Mesenchymal stem cell (in vitro differentiated cells and primary cell): Measurements from ENCODE around the gene GREM1.

ENCODE experiments used
- DNase-seq: peaks from one replicate; pipeline ENCODE4 v3.0.0-alpha.2; 2013
- H2AFZ ChIP-seq: one replicate; pipeline ENCODE4 v1.6.1; 2013; ENCODE audit warnings: low read depth, mild to moderate bottlenecking, control low read depth, inconsistent platforms, low read length, moderate library complexity
- H2AK5ac ChIP-seq: 2 replicates; pipeline ENCODE4 v1.6.1; 2013; ENCODE audit warnings: low read length, moderate library complexity, mild to moderate bottlenecking, inconsistent platforms; ENCODE audit not compliant: severe bottlenecking
- H2BK120ac ChIP-seq: one replicate; pipeline ENCODE4 v1.6.1; 2013; ENCODE audit warnings: low read depth, mild to moderate bottlenecking, inconsistent platforms, low read length, moderate library complexity
- H2BK12ac ChIP-seq, 2 experiments: one replicate each; pipeline ENCODE4 v1.6.1; 2013; ENCODE audit warnings: inconsistent platforms in 2 of 2, low read length in 2 of 2, mild to moderate bottlenecking in 2 of 2, moderate library complexity in 2 of 2, control low read depth in 1 of 2
- H2BK15ac ChIP-seq: one replicate; pipeline ENCODE4 v1.6.1; 2013; ENCODE audit warnings: mild to moderate bottlenecking, low read depth, inconsistent platforms; ENCODE audit not compliant: poor library complexity, severe bottlenecking
- H2BK5ac ChIP-seq: 2 replicates; pipeline ENCODE4 v1.6.1; 2013; ENCODE audit warnings: low read depth, mild to moderate bottlenecking, low read length, control low read depth, inconsistent platforms; ENCODE audit not compliant: poor library complexity, severe bottlenecking
- H3K14ac ChIP-seq, 2 experiments: one replicate each; pipeline ENCODE4 v1.6.1; 2013; ENCODE audit warnings: inconsistent platforms in 2 of 2, low read length in 2 of 2, control low read depth in 1 of 2, mild to moderate bottlenecking in 1 of 2, moderate library complexity in 1 of 2
- H3K18ac ChIP-seq, 2 experiments: one replicate each; pipeline ENCODE4 v1.6.1; 2013; ENCODE audit warnings: inconsistent platforms in 2 of 2, low read length in 2 of 2, control low read depth in 1 of 2, low read depth in 1 of 2, mild to moderate bottlenecking in 1 of 2
- H3K23ac ChIP-seq, 2 experiments: one replicate each; pipeline ENCODE4 v1.6.1; 2013; ENCODE audit warnings: inconsistent platforms in 2 of 2, low read length in 2 of 2, mild to moderate bottlenecking in 2 of 2, moderate library complexity in 2 of 2, control low read depth in 1 of 2
- H3K27ac ChIP-seq: 2 replicates; pipeline ENCODE4 v1.5.1; 2013; ENCODE audit warnings: mild to moderate bottlenecking, moderate library complexity, low read length, control low read depth, inconsistent platforms; ENCODE audit not compliant: poor library complexity, severe bottlenecking
- H3K27me3 ChIP-seq, 2 experiments: 2 replicates each; pipeline versions ENCODE4 v1.6.1 to v1.7.0; 2013; ENCODE audit warnings: low read length in 2 of 2, mild to moderate bottlenecking in 2 of 2, moderate library complexity in 2 of 2, control low read depth in 1 of 2, inconsistent platforms in 1 of 2; ENCODE audit not compliant: control insufficient read depth in 1 of 2, insufficient read depth in 1 of 2
- H3K36me3 ChIP-seq, 2 experiments: 2 replicates each; pipeline versions ENCODE4 v1.6.1 to v1.7.0; 2013; ENCODE audit warnings: low read length in 2 of 2, control low read depth in 1 of 2, inconsistent platforms in 1 of 2, low read depth in 1 of 2, mild to moderate bottlenecking in 1 of 2; ENCODE audit not compliant: insufficient read depth in 2 of 2, control insufficient read depth in 1 of 2
- H3K4ac ChIP-seq, 2 experiments: one replicate each; pipeline ENCODE4 v1.6.1; 2013; ENCODE audit warnings: inconsistent platforms in 2 of 2, low read length in 2 of 2, mild to moderate bottlenecking in 2 of 2, moderate library complexity in 2 of 2, control low read depth in 1 of 2, low read depth in 1 of 2
- H3K4me1 ChIP-seq: 2 replicates; pipeline ENCODE4 v1.6.1; 2013; ENCODE audit warnings: low read depth, low read length, control low read depth; ENCODE audit not compliant: control insufficient read depth, insufficient read depth
- H3K4me2 ChIP-seq: 2 replicates; pipeline ENCODE4 v1.6.1; 2013; ENCODE audit warnings: low read length, mild to moderate bottlenecking, inconsistent platforms; ENCODE audit not compliant: poor library complexity, severe bottlenecking
- H3K4me3 ChIP-seq, 2 experiments: 2 replicates each; pipeline versions ENCODE4 v1.5.1 to v1.7.0; 2013; ENCODE audit warnings: low read length in 2 of 2, mild to moderate bottlenecking in 2 of 2, control low read depth in 1 of 2, low read depth in 1 of 2; ENCODE audit not compliant: insufficient read depth in 1 of 2
- H3K79me1 ChIP-seq: replicated peaks from 2 replicates; pipeline ENCODE4 v1.6.1; 2013; ENCODE audit warnings: mild to moderate bottlenecking, control low read depth, low read length, inconsistent platforms; ENCODE audit not compliant: poor library complexity, severe bottlenecking
- H3K9ac ChIP-seq: 2 replicates; pipeline ENCODE4 v1.7.0; 2013; ENCODE audit warnings: mild to moderate bottlenecking, low read length, moderate library complexity
- H3K9me3 ChIP-seq: 2 replicates; pipeline ENCODE4 v1.7.0; 2013; ENCODE audit warnings: mild to moderate bottlenecking, low read length; ENCODE audit not compliant: control insufficient read depth
- H4K8ac ChIP-seq: one replicate; pipeline ENCODE4 v1.6.1; 2013; ENCODE audit warnings: inconsistent platforms, mild to moderate bottlenecking, low read length, moderate library complexity
- H4K91ac ChIP-seq: one replicate; pipeline ENCODE4 v1.6.1; 2013; ENCODE audit warnings: mild to moderate bottlenecking, low read length, inconsistent platforms
- WGBS: methylation state at CpG from one replicate; pipeline ENCODE4 v1.1.7; 2013; ENCODE audit warnings: mixed read lengths; 5-methylcytosine and 5-hydroxymethylcytosine counted together

Gene GREM1

DNA sequence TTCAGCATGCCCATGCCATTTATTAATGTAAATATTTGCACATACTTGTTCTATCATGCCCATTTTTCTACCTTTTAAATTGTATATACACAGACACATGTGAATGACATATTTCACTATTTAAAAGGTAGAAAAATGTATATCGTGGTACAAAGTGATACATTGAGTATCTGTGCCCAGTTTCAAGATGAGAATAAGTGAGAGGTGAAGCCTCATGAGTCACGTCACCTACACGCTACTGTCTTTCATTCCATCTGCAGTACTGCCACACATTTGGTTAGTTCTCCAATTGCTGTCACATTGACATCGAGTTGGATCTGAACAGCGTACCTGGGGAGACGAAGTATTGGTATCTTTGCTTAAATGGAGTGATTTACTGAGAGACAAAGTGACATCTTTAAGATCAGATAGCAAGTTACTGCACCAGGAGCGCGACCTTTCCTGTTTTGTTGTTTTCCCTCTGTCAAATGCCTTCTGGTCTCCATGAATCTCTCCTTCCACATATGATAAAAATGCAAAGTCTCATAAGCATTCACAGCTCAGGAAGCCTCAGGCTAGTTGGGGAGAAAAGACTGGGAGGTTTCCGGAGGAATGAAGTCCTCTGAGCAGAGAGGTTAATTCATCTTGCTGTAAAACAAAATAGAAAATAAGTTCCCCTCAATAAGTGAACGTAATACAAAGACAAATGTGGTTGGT lies 12.0 kb downstream of the GREM1 start:
- H3K4me3 ChIP-seq = no peak overlapping the region
- H3K4me1 ChIP-seq = peaks cover 8% of the 10 kb centered on the region
- no peak overlapping the region for H2AFZ ChIP-seq
- WGBS = 86% methylated on average over 10 of the region's 10 CpGs
- H3K23ac ChIP-seq = no peak overlapping the region
- H3K4ac ChIP-seq = no peak overlapping the region
- peaks cover 5% of the 10 kb centered on the region for H3K79me1 ChIP-seq
- H3K27me3 ChIP-seq = no peaks in the 10 kb centered on the region
- H2BK5ac ChIP-seq = no peak overlapping the region
- no peak overlapping the region for H3K9ac ChIP-seq
- H4K91ac ChIP-seq = no peak overlapping the region
- no peak overlapping the region for H2BK15ac ChIP-seq
- no peak overlapping the region for H3K14ac ChIP-seq
- H3K27ac ChIP-seq = peak overlapping the region; percentile 65
- peaks cover 9% of the 10 kb centered on the region for H3K9me3 ChIP-seq
- no peak for DNase-seq
- H3K4me2 ChIP-seq = no peak overlapping the region
- no peak overlapping the region for H2BK120ac ChIP-seq
- no peak overlapping the region for H4K8ac ChIP-seq
- H3K36me3 ChIP-seq = peaks cover 0 to 24% of the 10 kb centered on the region in 2 experiments
- H2AK5ac ChIP-seq = no peak overlapping the region
- no peak overlapping the region for H2BK12ac ChIP-seq
- no peak overlapping the region for H3K18ac ChIP-seq

DNA sequence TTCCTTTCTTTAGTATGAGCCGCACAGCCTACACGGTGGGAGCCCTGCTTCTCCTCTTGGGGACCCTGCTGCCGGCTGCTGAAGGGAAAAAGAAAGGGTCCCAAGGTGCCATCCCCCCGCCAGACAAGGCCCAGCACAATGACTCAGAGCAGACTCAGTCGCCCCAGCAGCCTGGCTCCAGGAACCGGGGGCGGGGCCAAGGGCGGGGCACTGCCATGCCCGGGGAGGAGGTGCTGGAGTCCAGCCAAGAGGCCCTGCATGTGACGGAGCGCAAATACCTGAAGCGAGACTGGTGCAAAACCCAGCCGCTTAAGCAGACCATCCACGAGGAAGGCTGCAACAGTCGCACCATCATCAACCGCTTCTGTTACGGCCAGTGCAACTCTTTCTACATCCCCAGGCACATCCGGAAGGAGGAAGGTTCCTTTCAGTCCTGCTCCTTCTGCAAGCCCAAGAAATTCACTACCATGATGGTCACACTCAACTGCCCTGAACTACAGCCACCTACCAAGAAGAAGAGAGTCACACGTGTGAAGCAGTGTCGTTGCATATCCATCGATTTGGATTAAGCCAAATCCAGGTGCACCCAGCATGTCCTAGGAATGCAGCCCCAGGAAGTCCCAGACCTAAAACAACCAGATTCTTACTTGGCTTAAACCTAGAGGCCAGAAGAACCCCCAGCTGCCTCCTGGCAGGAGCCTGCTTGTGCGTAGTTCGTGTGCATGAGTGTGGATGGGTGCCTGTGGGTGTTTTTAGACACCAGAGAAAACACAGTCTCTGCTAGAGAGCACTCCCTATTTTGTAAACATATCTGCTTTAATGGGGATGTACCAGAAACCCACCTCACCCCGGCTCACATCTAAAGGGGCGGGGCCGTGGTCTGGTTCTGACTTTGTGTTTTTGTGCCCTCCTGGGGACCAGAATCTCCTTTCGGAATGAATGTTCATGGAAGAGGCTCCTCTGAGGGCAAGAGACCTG lies 13.2 kb downstream of the GREM1 start:
- no peak for DNase-seq
- 57% methylated on average over 25 of the region's 27 CpGs for WGBS
- peak overlapping the region in 1 of 2 experiments; percentile 25 for H3K18ac ChIP-seq

DNA sequence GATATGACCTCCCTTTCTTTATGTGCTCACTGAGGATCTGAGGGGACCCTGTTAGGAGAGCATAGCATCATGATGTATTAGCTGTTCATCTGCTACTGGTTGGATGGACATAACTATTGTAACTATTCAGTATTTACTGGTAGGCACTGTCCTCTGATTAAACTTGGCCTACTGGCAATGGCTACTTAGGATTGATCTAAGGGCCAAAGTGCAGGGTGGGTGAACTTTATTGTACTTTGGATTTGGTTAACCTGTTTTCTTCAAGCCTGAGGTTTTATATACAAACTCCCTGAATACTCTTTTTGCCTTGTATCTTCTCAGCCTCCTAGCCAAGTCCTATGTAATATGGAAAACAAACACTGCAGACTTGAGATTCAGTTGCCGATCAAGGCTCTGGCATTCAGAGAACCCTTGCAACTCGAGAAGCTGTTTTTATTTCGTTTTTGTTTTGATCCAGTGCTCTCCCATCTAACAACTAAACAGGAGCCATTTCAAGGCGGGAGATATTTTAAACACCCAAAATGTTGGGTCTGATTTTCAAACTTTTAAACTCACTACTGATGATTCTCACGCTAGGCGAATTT lies 14.9 kb downstream of the GREM1 start:
- 95% methylated on average over 4 of the region's 6 CpGs for WGBS
- peaks cover 8% of the 10 kb centered on the region for H3K4me1 ChIP-seq
- no peak for DNase-seq
- H3K4ac ChIP-seq = no peak overlapping the region
- H3K27ac ChIP-seq = no peak overlapping the region
- H3K36me3 ChIP-seq = peaks cover 0 to 31% of the 10 kb centered on the region in 2 experiments
- H3K27me3 ChIP-seq = no peaks in the 10 kb centered on the region
- H2BK15ac ChIP-seq = no peak overlapping the region
- H3K9me3 ChIP-seq = peaks cover 5% of the 10 kb centered on the region
- H2BK5ac ChIP-seq = no peak overlapping the region
- no peak overlapping the region for H3K23ac ChIP-seq
- no peak overlapping the region for H4K8ac ChIP-seq
- peaks cover 5% of the 10 kb centered on the region for H3K79me1 ChIP-seq
- no peak overlapping the region for H4K91ac ChIP-seq
- H3K9ac ChIP-seq = no peak overlapping the region
- H3K14ac ChIP-seq = no peak overlapping the region
- H2AFZ ChIP-seq = no peak overlapping the region
- H2BK12ac ChIP-seq = no peak overlapping the region
- no peak overlapping the region for H3K4me3 ChIP-seq
- H2AK5ac ChIP-seq = no peak overlapping the region
- H2BK120ac ChIP-seq = no peak overlapping the region
- H3K4me2 ChIP-seq = no peak overlapping the region
- H3K18ac ChIP-seq = no peak overlapping the region

More for the DNA sequence above, 13.2 kb downstream of the GREM1 start:
- peaks cover 8% of the 10 kb centered on the region for H3K9me3 ChIP-seq
- H3K23ac ChIP-seq = no peak overlapping the region
- H3K27ac ChIP-seq = peak overlapping the region; percentile 65
- H2BK15ac ChIP-seq = no peak overlapping the region
- H4K91ac ChIP-seq = no peak overlapping the region
- no peak overlapping the region for H3K14ac ChIP-seq
- H3K4ac ChIP-seq = no peak overlapping the region
- H3K27me3 ChIP-seq = no peaks in the 10 kb centered on the region
- H3K36me3 ChIP-seq = peaks cover 0 to 31% of the 10 kb centered on the region in 2 experiments
- H3K4me3 ChIP-seq = no peak overlapping the region
- H3K4me1 ChIP-seq = peaks cover 8% of the 10 kb centered on the region
- H2BK12ac ChIP-seq = no peak overlapping the region
- H2BK120ac ChIP-seq = no peak overlapping the region
- no peak overlapping the region for H2AFZ ChIP-seq
- no peak overlapping the region for H3K4me2 ChIP-seq
- H2BK5ac ChIP-seq = no peak overlapping the region
- no peak overlapping the region for H2AK5ac ChIP-seq
- no peak overlapping the region for H4K8ac ChIP-seq
- peaks cover 5% of the 10 kb centered on the region for H3K79me1 ChIP-seq
- H3K9ac ChIP-seq = no peak overlapping the region

DNA sequence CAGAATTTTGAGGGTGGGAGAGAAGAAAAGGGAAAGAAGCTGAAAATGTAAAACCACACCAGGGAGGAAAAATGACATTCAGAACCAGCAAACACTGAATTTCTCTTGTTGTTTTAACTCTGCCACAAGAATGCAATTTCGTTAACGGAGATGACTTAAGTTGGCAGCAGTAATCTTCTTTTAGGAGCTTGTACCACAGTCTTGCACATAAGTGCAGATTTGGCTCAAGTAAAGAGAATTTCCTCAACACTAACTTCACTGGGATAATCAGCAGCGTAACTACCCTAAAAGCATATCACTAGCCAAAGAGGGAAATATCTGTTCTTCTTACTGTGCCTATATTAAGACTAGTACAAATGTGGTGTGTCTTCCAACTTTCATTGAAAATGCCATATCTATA lies 15.5 kb downstream of the GREM1 start:
- Histone ChIP-seq H3K14ac (no peak overlapping the region), H3K9ac (no peak overlapping the region)

More for the DNA sequence above, 15.5 kb downstream of the GREM1 start:
- DNase-seq = no peak
- Histone ChIP-seq H3K79me1 (peaks cover 5% of the 10 kb centered on the region), H3K27me3 (no peaks in the 10 kb centered on the region), H3K23ac (no peak overlapping the region), H3K4me1 (peaks cover 8% of the 10 kb centered on the region), H2BK5ac (no peak overlapping the region), H3K27ac (no peak overlapping the region), H3K9me3 (peaks cover 4% of the 10 kb centered on the region), H3K36me3 (peaks cover 0 to 31% of the 10 kb centered on the region in 2 experiments), H4K91ac (no peak overlapping the region), H3K4me3 (no peak overlapping the region), H2BK12ac (no peak overlapping the region), H3K4me2 (no peak overlapping the region), H3K18ac (no peak overlapping the region), H2AK5ac (no peak overlapping the region), H4K8ac (no peak overlapping the region), H2BK15ac (no peak overlapping the region), H2BK120ac (no peak overlapping the region), H2AFZ (no peak overlapping the region), H3K4ac (no peak overlapping the region)
- WGBS = 75% methylated on average over 2 of the region's 3 CpGs
